ENCODE results near the gene KCNT1. TPM values are rescaled to one million over a fixed set of nuclear protein-coding genes. Genes with fewer than 3 reads are reported as not detected.

The KCNT1 gene
- total and polyA plus RNA-seq, 9 donors, result 0.83 to 12.0 (median 3.7) TPM

GRCh38 chr9:135746565-135746964 is 44.6 kb downstream of the KCNT1 start:
- Histone ChIP-seq H3K27ac (no peak overlapping the region), H3K4me1 (ENCODE audit: insufficient read depth) (no peaks in the 10 kb centered on the region), H3K27me3 (no peaks in the 10 kb centered on the region), H3K9me3 (no peaks in the 10 kb centered on the region), H3K36me3 (no peaks in the 10 kb centered on the region), H3K4me3 (no peak overlapping the region)
- intact Hi-C loops (cut with DNase I), result no loop called here
- no peak for DNase-seq
- WGBS, 3 donors, result 65 to 71% (median 69%) methylated on average over 9 of the region's 9 CpGs
- TF ChIP-seq POLR2A (IDR thresholded peaks at IDR 0.05) (no peak), EP300 (IDR thresholded peaks at IDR 0.05) (no peak), CTCF (IDR thresholded peaks at IDR 0.05) (no peak)

GRCh38 chr9:135747311-135747710 is 45.3 kb downstream of the KCNT1 start:
- DNase-seq, result no peak
- intact Hi-C loops (cut with DNase I), result no loop called here
- no peaks in the 10 kb centered on the region for H3K9me3 ChIP-seq
- H3K36me3 ChIP-seq, result no peaks in the 10 kb centered on the region
- no peaks in the 10 kb centered on the region for H3K4me1 ChIP-seq (ENCODE audit: insufficient read depth)
- no peaks in the 10 kb centered on the region for H3K27me3 ChIP-seq
- H3K4me3 ChIP-seq, result no peak overlapping the region
- 69 to 78% (median 72%) methylated on average over 13 of the region's 13 CpGs for WGBS, 3 donors
- TF ChIP-seq CTCF (IDR thresholded peaks at IDR 0.05), result no peak
- TF ChIP-seq EP300 (IDR thresholded peaks at IDR 0.05), result no peak
- no peak for TF ChIP-seq POLR2A (IDR thresholded peaks at IDR 0.05)
- H3K27ac ChIP-seq, result no peak overlapping the region

- no peak for DNase-seq
- Histone ChIP-seq H3K36me3 (no peaks in the 10 kb centered on the region), H3K27me3 (no peaks in the 10 kb centered on the region), H3K27ac (no peak overlapping the region), H3K4me1 (ENCODE audit: insufficient read depth) (no peaks in the 10 kb centered on the region), H3K4me3 (no peak overlapping the region), H3K9me3 (no peaks in the 10 kb centered on the region)
- TF ChIP-seq CTCF (IDR thresholded peaks at IDR 0.05), result no peak
- TF ChIP-seq POLR2A (IDR thresholded peaks at IDR 0.05), result no peak
- no peak for TF ChIP-seq EP300 (IDR thresholded peaks at IDR 0.05)
- 57 to 67% (median 57%) methylated on average over 16 of the region's 16 CpGs for WGBS, 3 donors
- intact Hi-C loops (cut with DNase I), result no loop called here
Observed at GRCh38 chr9:135748676-135749075, 46.7 kb downstream of the KCNT1 start.

GRCh38 chr9:135749171-135750045 is 47.4 kb downstream of the KCNT1 start:
- Histone ChIP-seq H3K4me3 (no peak overlapping the region), H3K36me3 (no peaks in the 10 kb centered on the region), H3K4me1 (ENCODE audit: insufficient read depth) (no peaks in the 10 kb centered on the region), H3K27ac (no peak overlapping the region), H3K27me3 (no peaks in the 10 kb centered on the region), H3K9me3 (no peaks in the 10 kb centered on the region)
- 86 to 89% (median 88%) methylated on average over 25 to 28 of the region's 28 CpGs for WGBS, 3 donors
- intact Hi-C loops (cut with DNase I), result loop anchor here in 1 of 4 donors (10.0 kb wide), 1 partner anchor 55 kb away; the partner anchor contains the start of gene SOHLH1
- DNase-seq, result no peak
- TF ChIP-seq POLR2A (IDR thresholded peaks at IDR 0.05) (no peak), EP300 (IDR thresholded peaks at IDR 0.05) (no peak), CTCF (IDR thresholded peaks at IDR 0.05) (no peak)
